Measurements from ENCODE around the gene CYB5R3. TPM values are rescaled to one million over a fixed set of nuclear protein-coding genes. Genes with fewer than 3 reads are reported as not detected.

CYB5R3 gene

Small RNA genes within 50 kb of the gene (small RNA-seq; reads per million reads assigned to genes)
- gene RNU6-513P (ENCODE audit: insufficient read depth) = not detected

Measured in mesendoderm (in vitro differentiated cells).